ENCODE results near the gene NHSL2.

DNA sequence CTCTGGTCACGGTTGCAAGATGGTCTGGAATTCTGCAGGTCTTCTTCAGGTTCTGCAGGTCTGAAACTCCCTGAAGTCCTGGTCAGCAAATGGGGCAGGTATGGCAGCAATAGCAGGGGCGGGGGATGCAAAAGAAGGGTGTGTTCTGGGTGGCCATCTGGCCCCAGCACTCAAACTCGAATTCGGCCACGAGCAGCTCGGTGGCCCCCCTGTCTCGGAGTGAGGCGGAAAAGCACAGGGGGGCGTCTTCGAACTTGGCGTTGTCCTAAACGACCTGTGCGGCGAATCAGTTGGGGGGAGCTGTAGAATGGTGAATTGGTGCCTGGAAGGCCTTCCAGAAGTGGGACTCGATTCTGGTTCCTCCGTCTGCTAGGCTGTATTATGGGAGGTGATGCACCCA, 219.0 kb downstream of the NHSL2 start:
- TF ChIP-seq, protein P1, sequence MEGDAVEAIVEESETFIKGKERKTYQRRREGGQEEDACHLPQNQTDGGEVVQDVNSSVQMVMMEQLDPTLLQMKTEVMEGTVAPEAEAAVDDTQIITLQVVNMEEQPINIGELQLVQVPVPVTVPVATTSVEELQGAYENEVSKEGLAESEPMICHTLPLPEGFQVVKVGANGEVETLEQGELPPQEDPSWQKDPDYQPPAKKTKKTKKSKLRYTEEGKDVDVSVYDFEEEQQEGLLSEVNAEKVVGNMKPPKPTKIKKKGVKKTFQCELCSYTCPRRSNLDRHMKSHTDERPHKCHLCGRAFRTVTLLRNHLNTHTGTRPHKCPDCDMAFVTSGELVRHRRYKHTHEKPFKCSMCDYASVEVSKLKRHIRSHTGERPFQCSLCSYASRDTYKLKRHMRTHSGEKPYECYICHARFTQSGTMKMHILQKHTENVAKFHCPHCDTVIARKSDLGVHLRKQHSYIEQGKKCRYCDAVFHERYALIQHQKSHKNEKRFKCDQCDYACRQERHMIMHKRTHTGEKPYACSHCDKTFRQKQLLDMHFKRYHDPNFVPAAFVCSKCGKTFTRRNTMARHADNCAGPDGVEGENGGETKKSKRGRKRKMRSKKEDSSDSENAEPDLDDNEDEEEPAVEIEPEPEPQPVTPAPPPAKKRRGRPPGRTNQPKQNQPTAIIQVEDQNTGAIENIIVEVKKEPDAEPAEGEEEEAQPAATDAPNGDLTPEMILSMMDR (IDR thresholded peaks at IDR 0.05), result no peak
- TF ChIP-seq POLR2A (IDR thresholded peaks at IDR 0.05) (no peak), EP300 (IDR thresholded peaks at IDR 0.05) (no peak)
